Keratinocyte (primary cell): ENCODE data around the gene GNG10. TPM values are rescaled to one million over a fixed set of nuclear protein-coding genes. Genes with fewer than 3 reads are reported as not detected.

ENCODE experiments used
- DNase-seq: peaks from one replicate; pipeline ENCODE4 v3.0.0-alpha.2; 2011; ENCODE audit warnings: low read depth, missing footprints, low spot score
- FAIRE-seq: peaks from 2 replicates; lab custom pipeline; 2011; peaks lifted over from hg19 to GRCh38; lab: Jason Lieb, UNC
- H2AFZ ChIP-seq: 2 replicates; pipeline ENCODE4 v1.6.0; 2012; ENCODE audit warnings: low read length, control low read depth, inconsistent platforms; ENCODE audit not compliant: control insufficient read depth
- H3K27ac ChIP-seq: 2 replicates; pipeline ENCODE4 v1.5.1; 2011; ENCODE audit warnings: low read length; ENCODE audit not compliant: control insufficient read depth, insufficient read depth
- H3K27me3 ChIP-seq: 3 replicates; pipeline ENCODE4 v1.6.0; 2011; ENCODE audit warnings: low read length; ENCODE audit not compliant: control insufficient read depth, insufficient read depth; ENCODE audit errors: extremely low read depth
- H3K36me3 ChIP-seq, 2 experiments: 2 replicates in 1 of 2; 3 replicates in 1 of 2; pipeline ENCODE4 v1.5.1; 2011; ENCODE audit warnings: low read length in 2 of 2, mild to moderate bottlenecking in 1 of 2; ENCODE audit not compliant: control insufficient read depth in 2 of 2, insufficient read depth in 2 of 2; ENCODE audit errors: extremely low read depth in 1 of 2
- H3K4me1 ChIP-seq: 3 replicates; pipeline ENCODE4 v1.5.1; 2011; ENCODE audit warnings: low read length; ENCODE audit not compliant: control insufficient read depth, insufficient read depth; ENCODE audit errors: extremely low read depth
- H3K4me2 ChIP-seq: 3 replicates; pipeline ENCODE4 v1.6.0; 2011; ENCODE audit warnings: low read depth, low read length; ENCODE audit not compliant: control insufficient read depth, insufficient read depth; ENCODE audit errors: extremely low read depth
- H3K4me3 ChIP-seq, 3 experiments: fragments of 200-600 bp in 1 of 3; sonication (generic) in 1 of 3; 2 replicates in 2 of 3; 3 replicates in 1 of 3; pipeline ENCODE4 v1.5.1; 2011 to 2016; ENCODE audit warnings: low read length in 3 of 3, mild to moderate bottlenecking in 3 of 3, control low read depth in 2 of 3, inconsistent platforms in 1 of 3, low read depth in 1 of 3, mixed read lengths in 1 of 3, mixed run types in 1 of 3, moderate library complexity in 1 of 3; ENCODE audit not compliant: control insufficient read depth in 2 of 3, insufficient read depth in 2 of 3; ENCODE audit errors: extremely low read depth in 1 of 3
- H3K79me2 ChIP-seq: 2 replicates; pipeline ENCODE4 v1.6.0; 2012; ENCODE audit warnings: low read length; ENCODE audit not compliant: control insufficient read depth, insufficient read depth
- H3K9ac ChIP-seq: 3 replicates; pipeline ENCODE4 v1.6.0; 2011; ENCODE audit warnings: low read length; ENCODE audit not compliant: control insufficient read depth, insufficient read depth; ENCODE audit errors: extremely low read depth
- H3K9me1 ChIP-seq: 3 replicates; pipeline ENCODE4 v1.6.0; 2011; ENCODE audit warnings: low read length; ENCODE audit not compliant: control insufficient read depth, insufficient read depth; ENCODE audit errors: extremely low read depth
- H3K9me3 ChIP-seq: 2 replicates; pipeline ENCODE4 v1.5.1; 2012; ENCODE audit warnings: low read depth, low read length; ENCODE audit not compliant: control insufficient read depth
- H4K20me1 ChIP-seq: 3 replicates; pipeline ENCODE4 v1.6.0; 2011; ENCODE audit warnings: low read length; ENCODE audit not compliant: control insufficient read depth, insufficient read depth; ENCODE audit errors: extremely low read depth
- EZH2 ChIP-seq: IDR thresholded peaks from one replicate; pipeline ENCODE4 v1.6.1; 2012; ENCODE audit warnings: inconsistent platforms, mild to moderate bottlenecking, low read length, moderate library complexity
- dilution Hi-C: fragments of 300-500 bp; cut with MboI; formaldehyde crosslinking; loops from one replicate; pipeline ENCODE4 v1.7.0; 2020; ENCODE audit warnings: low sequenced_read_pairs; ENCODE audit not compliant: extremely low pct_ligation_motif_present
- polyA plus RNA-seq, 5 experiments: library from polyadenylated mRNA; depleted of rRNA in 3 of 5; stranded (reverse) in 3 of 5; stranded (forward) in 1 of 5; unstranded in 1 of 5; fragments of >200 nt; gene quantifications; 1 replicate in 1 of 5; 2 replicates in 3 of 5; 3 replicates in 1 of 5; pipeline versions ENCODE4 v1.2.1 to v1.2.3, GENCODE V29; 2011 to 2012; ENCODE audit warnings: missing spikeins in 2 of 5, low read depth in 1 of 5, low replicate concordance in 1 of 5
- TF ChIP-seq, protein P1 (sequence below), 3 experiments: IDR thresholded peaks in 1 of 3; conservative IDR thresholded peaks in 1 of 3; optimal IDR thresholded peaks in 1 of 3; 2 replicates in 2 of 3; 3 replicates in 1 of 3; pipeline versions ENCODE3 to v1.5.1; 2011; ENCODE audit warnings: low read length in 3 of 3, mild to moderate bottlenecking in 3 of 3, moderate library complexity in 2 of 3, control low read depth in 1 of 3, inconsistent platforms in 1 of 3; ENCODE audit not compliant: insufficient read depth in 2 of 3; ENCODE audit errors: extremely low read depth in 1 of 3

The GNG10 gene
- polyA plus RNA-seq, 1 donor (not counting 4 experiments of a cell fraction or from before 2014, with no cell fraction given), result 89.8 TPM

DNA sequence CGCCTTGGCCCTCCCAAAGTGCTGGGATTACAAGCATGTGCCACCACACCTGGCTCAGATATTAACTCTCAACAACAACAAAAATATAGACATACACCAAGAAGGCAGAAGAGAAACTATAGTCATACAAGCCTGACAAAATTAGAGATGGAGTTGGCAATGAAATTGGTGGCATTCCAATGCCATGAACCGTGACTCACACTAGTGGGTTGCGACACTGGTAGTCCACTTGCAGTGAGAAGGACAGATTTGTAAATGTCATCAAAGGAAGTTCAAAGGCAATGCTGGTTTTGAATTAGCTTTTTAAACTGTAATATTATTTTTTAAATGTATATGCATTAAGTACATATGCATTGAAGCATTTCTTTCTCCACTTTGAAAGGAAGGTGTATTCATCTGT is 38.8 kb upstream of the GNG10 start:
- H3K36me3 ChIP-seq, result no peaks in the 10 kb centered on the region
- DNase-seq (no peak), FAIRE-seq (no peak)
- no peaks in the 10 kb centered on the region for H4K20me1 ChIP-seq
- no peaks in the 10 kb centered on the region for H3K27me3 ChIP-seq
- no peak for TF ChIP-seq EZH2
- TF ChIP-seq, protein P1, sequence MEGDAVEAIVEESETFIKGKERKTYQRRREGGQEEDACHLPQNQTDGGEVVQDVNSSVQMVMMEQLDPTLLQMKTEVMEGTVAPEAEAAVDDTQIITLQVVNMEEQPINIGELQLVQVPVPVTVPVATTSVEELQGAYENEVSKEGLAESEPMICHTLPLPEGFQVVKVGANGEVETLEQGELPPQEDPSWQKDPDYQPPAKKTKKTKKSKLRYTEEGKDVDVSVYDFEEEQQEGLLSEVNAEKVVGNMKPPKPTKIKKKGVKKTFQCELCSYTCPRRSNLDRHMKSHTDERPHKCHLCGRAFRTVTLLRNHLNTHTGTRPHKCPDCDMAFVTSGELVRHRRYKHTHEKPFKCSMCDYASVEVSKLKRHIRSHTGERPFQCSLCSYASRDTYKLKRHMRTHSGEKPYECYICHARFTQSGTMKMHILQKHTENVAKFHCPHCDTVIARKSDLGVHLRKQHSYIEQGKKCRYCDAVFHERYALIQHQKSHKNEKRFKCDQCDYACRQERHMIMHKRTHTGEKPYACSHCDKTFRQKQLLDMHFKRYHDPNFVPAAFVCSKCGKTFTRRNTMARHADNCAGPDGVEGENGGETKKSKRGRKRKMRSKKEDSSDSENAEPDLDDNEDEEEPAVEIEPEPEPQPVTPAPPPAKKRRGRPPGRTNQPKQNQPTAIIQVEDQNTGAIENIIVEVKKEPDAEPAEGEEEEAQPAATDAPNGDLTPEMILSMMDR (optimal IDR thresholded peaks at IDR 0.05 in 1 of 3, IDR thresholded peaks at IDR 0.05 in 1 of 3, conservative IDR thresholded peaks at IDR 0.05 in 1 of 3; ENCODE audit: extremely low read depth in 1 of 3, insufficient read depth in 2 of 3, low read length in 3 of 3), result no peak
- no peak overlapping the region for H2AFZ ChIP-seq
- no peaks in the 10 kb centered on the region for H3K4me1 ChIP-seq
- H3K79me2 ChIP-seq, result no peaks in the 10 kb centered on the region
- H3K27ac ChIP-seq, result no peak overlapping the region
- no peaks in the 10 kb centered on the region for H3K9me1 ChIP-seq
- H3K9ac ChIP-seq, result no peak overlapping the region
- no peak overlapping the region for H3K4me3 ChIP-seq
- dilution Hi-C loops, result no loop called here
- no peak overlapping the region for H3K4me2 ChIP-seq
- H3K9me3 ChIP-seq, result no peaks in the 10 kb centered on the region

DNA sequence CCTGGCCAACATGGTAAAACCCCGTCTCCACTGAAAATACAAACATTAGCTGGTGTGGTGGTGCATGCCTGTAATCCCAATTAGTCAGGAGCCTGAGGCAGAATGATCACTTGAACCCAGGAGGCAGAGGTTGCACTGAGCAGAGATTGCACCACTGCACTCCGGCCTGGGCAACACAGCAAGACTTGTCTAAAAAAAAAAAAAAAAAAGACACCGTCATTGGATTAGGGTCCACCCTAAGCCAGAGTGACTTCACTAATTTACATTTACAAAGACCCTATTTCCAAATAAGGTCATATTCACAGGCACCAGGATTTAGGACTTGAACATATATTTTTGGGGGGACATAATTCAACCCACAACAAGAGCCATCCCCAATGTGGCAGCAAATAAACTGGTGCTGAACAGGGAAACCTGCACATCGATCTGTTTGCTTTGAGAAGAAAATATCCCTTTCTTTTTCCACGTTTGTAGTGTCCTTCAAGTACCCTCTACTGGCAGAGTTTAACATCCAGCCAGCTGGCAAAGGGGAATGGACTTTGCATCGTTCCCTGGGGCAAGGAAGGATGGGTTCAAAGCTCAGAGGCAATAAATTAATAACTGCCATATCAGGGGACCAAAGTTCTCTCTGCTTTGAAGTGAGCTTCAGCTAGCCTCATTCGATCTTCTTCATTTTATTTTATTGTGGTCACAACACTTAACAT is 34.0 kb upstream of the GNG10 start:
- H3K4me3 ChIP-seq, result no peak overlapping the region
- H3K36me3 ChIP-seq, result no peaks in the 10 kb centered on the region
- H2AFZ ChIP-seq, result no peak overlapping the region
- no peaks in the 10 kb centered on the region for H4K20me1 ChIP-seq
- peaks cover 12% of the 10 kb centered on the region for H3K79me2 ChIP-seq
- H3K27ac ChIP-seq, result no peak overlapping the region
- peaks cover 4% of the 10 kb centered on the region for H3K4me1 ChIP-seq
- no peaks in the 10 kb centered on the region for H3K9me1 ChIP-seq
- no peaks in the 10 kb centered on the region for H3K9me3 ChIP-seq
- dilution Hi-C loops, result no loop called here
- no peak overlapping the region for H3K9ac ChIP-seq
- DNase-seq, result no peak
- no peaks in the 10 kb centered on the region for H3K27me3 ChIP-seq
- no peak for FAIRE-seq
- TF ChIP-seq EZH2, result no peak
- TF ChIP-seq, protein P1 (optimal IDR thresholded peaks at IDR 0.05 in 1 of 3, IDR thresholded peaks at IDR 0.05 in 1 of 3, conservative IDR thresholded peaks at IDR 0.05 in 1 of 3; ENCODE audit: extremely low read depth in 1 of 3, insufficient read depth in 2 of 3, low read length in 3 of 3), result no peak
- H3K4me2 ChIP-seq, result no peak overlapping the region
